ENCODE results near the gene SUGCT.

SUGCT gene

GRCh38 chr7:40709062-40709964 lies 574.5 kb downstream of the SUGCT start:
- Histone ChIP-seq H3K4me1 (ENCODE audit: control insufficient read depth, insufficient read depth, low read length) (no peaks in the 10 kb centered on the region), H3K27me3 (ENCODE audit: control insufficient read depth, insufficient read depth, low read length) (no peaks in the 10 kb centered on the region), H3K27ac (ENCODE audit: low read length) (no peak overlapping the region), H3K4me3 (ENCODE audit: low read length) (no peak overlapping the region), H3K36me3 (ENCODE audit: control insufficient read depth, insufficient read depth, low read length) (no peaks in the 10 kb centered on the region), H3K9me3 (ENCODE audit: control insufficient read depth, insufficient read depth, low read length) (no peaks in the 10 kb centered on the region)
- no peak for DNase-seq (ENCODE audit: low read depth, low spot score)
- WGBS (ENCODE audit: insufficient coverage, insufficient read length), result no CpG with 5 or more reads among the region's 6 CpGs

- no peaks in the 10 kb centered on the region for H3K27me3 ChIP-seq (ENCODE audit: control insufficient read depth, insufficient read depth, low read length)
- no peak for DNase-seq (ENCODE audit: low read depth, low spot score)
- H3K4me1 ChIP-seq (ENCODE audit: control insufficient read depth, insufficient read depth, low read length), result peaks cover 1% of the 10 kb centered on the region; the same call in 1 of the 2 replicates
- H3K36me3 ChIP-seq (ENCODE audit: control insufficient read depth, insufficient read depth, low read length), result no peaks in the 10 kb centered on the region
- no peaks in the 10 kb centered on the region for H3K9me3 ChIP-seq (ENCODE audit: control insufficient read depth, insufficient read depth, low read length)
- H3K27ac ChIP-seq (ENCODE audit: low read length), result no peak overlapping the region
- WGBS (ENCODE audit: insufficient coverage, insufficient read length), result no CpG with 5 or more reads among the region's 6 CpGs
- H3K4me3 ChIP-seq (ENCODE audit: low read length), result no peak overlapping the region
Observed at GRCh38 chr7:40711706-40712105, 576.9 kb downstream of the SUGCT start.

GRCh38 chr7:40714363-40715052 lies 579.7 kb downstream of the SUGCT start:
- H3K4me3 ChIP-seq (ENCODE audit: low read length), result no peak overlapping the region
- no CpG with 5 or more reads among the region's 2 CpGs for WGBS (ENCODE audit: insufficient coverage, insufficient read length)
- H3K9me3 ChIP-seq (ENCODE audit: control insufficient read depth, insufficient read depth, low read length), result no peaks in the 10 kb centered on the region
- no peaks in the 10 kb centered on the region for H3K36me3 ChIP-seq (ENCODE audit: control insufficient read depth, insufficient read depth, low read length)
- no peaks in the 10 kb centered on the region for H3K27me3 ChIP-seq (ENCODE audit: control insufficient read depth, insufficient read depth, low read length)
- no peak overlapping the region for H3K27ac ChIP-seq (ENCODE audit: low read length)
- no peak for DNase-seq (ENCODE audit: low read depth, low spot score)
- H3K4me1 ChIP-seq (ENCODE audit: control insufficient read depth, insufficient read depth, low read length), result peaks cover 1% of the 10 kb centered on the region; the same call in 1 of the 2 replicates

DNA sequence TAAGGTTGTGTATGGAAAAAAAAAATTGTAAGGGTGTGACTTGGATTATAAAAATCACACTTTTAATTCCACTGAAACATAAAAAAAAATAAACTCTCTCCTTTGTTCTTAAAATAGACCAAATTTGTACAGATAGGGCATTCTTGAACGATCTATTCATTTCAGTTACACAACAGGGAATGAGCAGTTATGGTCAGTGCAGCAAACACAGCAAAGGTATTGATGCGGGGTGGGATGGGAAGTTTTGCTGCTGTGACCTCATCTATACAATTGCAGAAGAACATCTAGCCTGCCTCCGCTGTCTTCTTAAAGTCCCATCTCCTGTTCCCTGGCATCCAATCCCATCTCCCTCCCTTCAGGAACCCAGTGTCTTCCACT lies 580.2 kb downstream of the SUGCT start:
- H3K27me3 ChIP-seq (ENCODE audit: control insufficient read depth, insufficient read depth, low read length), result no peaks in the 10 kb centered on the region
- no peak overlapping the region for H3K27ac ChIP-seq (ENCODE audit: low read length)
- no peaks in the 10 kb centered on the region for H3K9me3 ChIP-seq (ENCODE audit: control insufficient read depth, insufficient read depth, low read length)
- H3K36me3 ChIP-seq (ENCODE audit: control insufficient read depth, insufficient read depth, low read length), result no peaks in the 10 kb centered on the region
- peaks cover 1% of the 10 kb centered on the region; the same call in 1 of the 2 replicates for H3K4me1 ChIP-seq (ENCODE audit: control insufficient read depth, insufficient read depth, low read length)
- no peak for DNase-seq (ENCODE audit: low read depth, low spot score)
- H3K4me3 ChIP-seq (ENCODE audit: low read length), result no peak overlapping the region
- WGBS (ENCODE audit: insufficient coverage, insufficient read length), result no CpG with 5 or more reads among the region's 3 CpGs

DNA sequence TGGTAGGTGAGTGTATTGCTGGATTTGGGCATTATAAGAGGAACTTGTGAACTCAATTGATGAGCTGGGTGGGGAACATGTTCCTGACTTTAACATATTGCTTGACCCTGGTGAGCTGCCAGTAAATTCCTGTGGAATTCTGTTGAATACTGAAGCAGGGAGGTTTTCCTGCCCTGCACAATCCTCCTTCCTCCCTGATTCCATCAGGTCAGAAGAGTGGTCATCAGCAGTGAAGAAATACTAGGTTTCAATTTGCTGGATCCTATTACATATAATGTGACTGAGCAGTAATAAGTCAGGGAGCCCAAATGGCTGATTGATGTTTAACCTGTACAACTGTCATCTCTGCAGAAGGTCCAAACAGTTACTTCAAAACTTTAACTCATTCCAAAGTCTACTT lies 581.2 kb downstream of the SUGCT start:
- no peak overlapping the region for H3K27ac ChIP-seq (ENCODE audit: low read length)
- no peak for DNase-seq (ENCODE audit: low read depth, low spot score)

GRCh38 chr7:40717242-40717641 lies 582.4 kb downstream of the SUGCT start:
- no CpG with 5 or more reads among the region's 9 CpGs for WGBS (ENCODE audit: insufficient coverage, insufficient read length)
- H3K9me3 ChIP-seq (ENCODE audit: control insufficient read depth, insufficient read depth, low read length), result no peaks in the 10 kb centered on the region
- H3K4me1 ChIP-seq (ENCODE audit: control insufficient read depth, insufficient read depth, low read length), result peaks cover 1% of the 10 kb centered on the region; the same call in 1 of the 2 replicates
- H3K36me3 ChIP-seq (ENCODE audit: control insufficient read depth, insufficient read depth, low read length), result no peaks in the 10 kb centered on the region
- no peaks in the 10 kb centered on the region for H3K27me3 ChIP-seq (ENCODE audit: control insufficient read depth, insufficient read depth, low read length)
- H3K4me3 ChIP-seq (ENCODE audit: low read length), result no peak overlapping the region
- DNase-seq (ENCODE audit: low read depth, low spot score), result peak; percentile 58
- no peak overlapping the region for H3K27ac ChIP-seq (ENCODE audit: low read length)

More for the DNA sequence above, 581.2 kb downstream of the SUGCT start:
- H3K4me1 ChIP-seq (ENCODE audit: control insufficient read depth, insufficient read depth, low read length), result peaks cover 1% of the 10 kb centered on the region; the same call in 1 of the 2 replicates
- H3K27me3 ChIP-seq (ENCODE audit: control insufficient read depth, insufficient read depth, low read length), result no peaks in the 10 kb centered on the region
- no peak overlapping the region for H3K4me3 ChIP-seq (ENCODE audit: low read length)
- H3K36me3 ChIP-seq (ENCODE audit: control insufficient read depth, insufficient read depth, low read length), result no peaks in the 10 kb centered on the region
- H3K9me3 ChIP-seq (ENCODE audit: control insufficient read depth, insufficient read depth, low read length), result no peaks in the 10 kb centered on the region

DNA sequence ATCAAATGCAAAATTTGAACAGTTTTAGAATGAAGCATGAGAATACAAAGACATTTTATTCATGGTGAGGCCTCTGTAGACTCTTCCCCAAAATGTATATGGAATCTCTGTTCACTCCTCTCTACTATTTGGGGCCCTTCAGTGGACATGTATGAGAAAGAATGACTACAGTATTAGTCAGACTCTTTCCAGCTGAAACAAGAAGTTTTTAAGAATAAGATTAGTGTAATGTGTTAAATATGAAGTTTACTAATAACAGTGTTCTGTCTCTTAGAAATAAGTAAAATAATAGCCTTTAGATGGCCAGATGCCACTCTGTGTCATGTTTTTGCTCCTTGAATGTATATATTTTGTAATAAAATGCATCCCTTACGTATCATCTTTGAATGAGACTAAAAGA lies 585.6 kb downstream of the SUGCT start:
- Histone ChIP-seq H3K9me3 (ENCODE audit: control insufficient read depth, insufficient read depth, low read length) (no peaks in the 10 kb centered on the region), H3K27me3 (ENCODE audit: control insufficient read depth, insufficient read depth, low read length) (no peaks in the 10 kb centered on the region), H3K4me1 (ENCODE audit: control insufficient read depth, insufficient read depth, low read length) (peaks cover 1% of the 10 kb centered on the region; the same call in 1 of the 2 replicates), H3K4me3 (ENCODE audit: low read length) (no peak overlapping the region), H3K27ac (ENCODE audit: low read length) (no peak overlapping the region), H3K36me3 (ENCODE audit: control insufficient read depth, insufficient read depth, low read length) (no peaks in the 10 kb centered on the region)
- WGBS (ENCODE audit: insufficient coverage, insufficient read length), result no CpG with 5 or more reads among the region's 1 CpG
- DNase-seq (ENCODE audit: low read depth, low spot score), result no peak

DNA sequence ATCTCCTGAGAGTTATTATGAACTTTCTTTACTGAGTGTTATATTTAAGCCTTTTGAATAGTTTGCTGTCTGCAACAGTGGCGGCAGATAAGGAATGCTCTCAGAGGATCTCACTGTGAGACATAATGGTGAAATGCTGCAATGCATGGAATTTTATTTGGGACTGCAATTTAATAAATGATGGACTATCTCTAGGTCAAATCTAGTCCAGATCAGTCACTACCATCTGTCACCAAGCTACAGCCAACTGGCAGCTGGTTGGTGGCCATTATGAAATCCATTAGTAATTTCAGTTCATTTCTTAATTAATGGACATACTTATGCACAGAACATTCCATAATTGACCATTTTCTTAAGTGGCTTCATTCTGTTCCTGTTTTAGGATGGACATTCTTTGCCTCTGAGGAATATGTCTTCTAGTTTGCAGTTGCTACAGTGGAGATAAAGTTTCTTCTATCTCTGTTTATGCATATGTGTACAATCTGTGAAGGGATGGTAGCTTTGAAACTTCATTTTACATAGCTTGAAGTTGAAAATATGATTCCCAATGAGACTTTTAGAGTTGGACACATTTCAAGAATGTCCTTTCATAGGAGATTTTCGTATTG lies 586.6 kb downstream of the SUGCT start:
- no peaks in the 10 kb centered on the region for H3K4me1 ChIP-seq (ENCODE audit: control insufficient read depth, insufficient read depth, low read length)
- H3K4me3 ChIP-seq (ENCODE audit: low read length), result no peak overlapping the region
- no peaks in the 10 kb centered on the region for H3K36me3 ChIP-seq (ENCODE audit: control insufficient read depth, insufficient read depth, low read length)
- no peak for DNase-seq (ENCODE audit: low read depth, low spot score)
- no CpG with 5 or more reads among the region's 2 CpGs for WGBS (ENCODE audit: insufficient coverage, insufficient read length)
- H3K27me3 ChIP-seq (ENCODE audit: control insufficient read depth, insufficient read depth, low read length), result no peaks in the 10 kb centered on the region
- no peaks in the 10 kb centered on the region for H3K9me3 ChIP-seq (ENCODE audit: control insufficient read depth, insufficient read depth, low read length)
- H3K27ac ChIP-seq (ENCODE audit: low read length), result no peak overlapping the region

DNA sequence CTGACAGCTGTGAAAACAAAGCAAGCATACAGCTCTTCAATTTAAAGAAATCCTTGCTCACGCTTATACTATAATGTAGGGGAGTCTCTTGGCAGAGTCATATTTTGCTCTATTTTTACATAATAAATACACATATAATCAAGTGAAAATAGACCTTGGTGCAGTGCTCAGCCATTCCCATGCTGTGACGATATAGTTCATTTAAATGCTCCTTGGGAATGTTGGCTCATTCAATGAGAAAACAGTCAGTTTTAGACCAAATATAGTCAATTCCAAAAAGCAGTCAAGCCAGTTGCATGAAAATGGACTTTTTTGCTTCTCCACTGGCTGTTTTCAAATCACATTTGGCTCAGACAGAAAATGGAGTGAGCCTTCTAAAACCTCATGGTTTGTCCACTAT lies 587.4 kb downstream of the SUGCT start:
- no peaks in the 10 kb centered on the region for H3K4me1 ChIP-seq (ENCODE audit: control insufficient read depth, insufficient read depth, low read length)
- no peak overlapping the region for H3K27ac ChIP-seq (ENCODE audit: low read length)
- no CpG with 5 or more reads among the region's 2 CpGs for WGBS (ENCODE audit: insufficient coverage, insufficient read length)
- no peak for DNase-seq (ENCODE audit: low read depth, low spot score)
- H3K9me3 ChIP-seq (ENCODE audit: control insufficient read depth, insufficient read depth, low read length), result no peaks in the 10 kb centered on the region
- no peaks in the 10 kb centered on the region for H3K36me3 ChIP-seq (ENCODE audit: control insufficient read depth, insufficient read depth, low read length)
- no peak overlapping the region for H3K4me3 ChIP-seq (ENCODE audit: low read length)
- no peaks in the 10 kb centered on the region for H3K27me3 ChIP-seq (ENCODE audit: control insufficient read depth, insufficient read depth, low read length)

DNA sequence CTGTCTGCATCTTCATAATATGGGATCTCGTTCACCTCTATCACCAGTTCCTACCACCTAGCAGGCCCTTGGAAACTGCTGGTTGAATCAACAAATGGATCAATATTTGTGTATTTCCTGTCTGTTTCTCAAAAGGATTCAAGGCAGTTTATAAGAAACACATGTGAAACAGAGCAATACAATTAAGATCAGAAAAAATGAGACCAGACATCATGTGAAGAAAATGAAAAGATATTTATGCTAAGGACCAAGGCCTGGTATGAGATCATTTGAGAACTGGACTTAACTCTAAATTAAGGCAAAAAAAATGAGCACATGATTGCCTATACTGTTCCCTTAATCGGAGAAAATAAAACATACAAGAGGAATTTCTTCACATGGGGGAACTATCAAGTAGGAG lies 589.0 kb downstream of the SUGCT start:
- no peaks in the 10 kb centered on the region for H3K27me3 ChIP-seq (ENCODE audit: control insufficient read depth, insufficient read depth, low read length)
- no CpG with 5 or more reads among the region's 2 CpGs for WGBS (ENCODE audit: insufficient coverage, insufficient read length)
- DNase-seq (ENCODE audit: low read depth, low spot score), result no peak
- no peaks in the 10 kb centered on the region for H3K9me3 ChIP-seq (ENCODE audit: control insufficient read depth, insufficient read depth, low read length)
- no peaks in the 10 kb centered on the region for H3K36me3 ChIP-seq (ENCODE audit: control insufficient read depth, insufficient read depth, low read length)
- H3K4me1 ChIP-seq (ENCODE audit: control insufficient read depth, insufficient read depth, low read length), result no peaks in the 10 kb centered on the region
- H3K4me3 ChIP-seq (ENCODE audit: low read length), result no peak overlapping the region
- no peak overlapping the region for H3K27ac ChIP-seq (ENCODE audit: low read length)
